GM18505 (cell line): ENCODE measurements around the gene TTC28.
"Not testable (repeated sequence)": the region's sequence is repeated elsewhere in the genome, so short reads cannot be mapped to it uniquely, and the experiment has no call there.

Experiments used
- ATAC-seq: cut with Tn5 transposase; IDR thresholded peaks from one replicate; pipeline ENCODE4 v1.9.1; 2021; ENCODE audit not compliant: unreplicated experiment
- POLR2A ChIP-seq: IDR thresholded peaks from 4 replicates; pipeline ENCODE4 v1.6.1; 2011; ENCODE audit warnings: borderline replicate concordance; ENCODE audit not compliant: insufficient read depth, insufficient read length; ENCODE audit errors: extremely low read depth

TTC28 gene

GRCh38 chr22:28702891-28703290 lies 23.3 kb upstream of the TTC28 start:
- no peak for TF ChIP-seq POLR2A
- no peak for ATAC-seq

GRCh38 chr22:28693041-28693760 lies 13.6 kb upstream of the TTC28 start:
- ATAC-seq = not testable (repeated sequence)

GRCh38 chr22:28689796-28690195 lies 10.2 kb upstream of the TTC28 start:
- ATAC-seq = not testable (repeated sequence)

GRCh38 chr22:28682966-28683365 lies 3.3 kb upstream of the TTC28 start:
- not testable (repeated sequence) for ATAC-seq

- not testable (repeated sequence) for ATAC-seq
Measured at GRCh38 chr22:28680813-28681490, 1.3 kb upstream of the TTC28 start.

- ATAC-seq = not testable (repeated sequence)
Measured at GRCh38 chr22:28678778-28679610, 646 bp downstream of the TTC28 start.

GRCh38 chr22:28678170-28678569 lies 1.5 kb downstream of the TTC28 start:
- ATAC-seq = not testable (repeated sequence)

GRCh38 chr22:28674121-28674563 lies 5.5 kb downstream of the TTC28 start:
- no peak for TF ChIP-seq POLR2A
- ATAC-seq = no peak

GRCh38 chr22:28670756-28671155 lies 8.9 kb downstream of the TTC28 start:
- no peak for ATAC-seq
- TF ChIP-seq POLR2A = no peak

- no peak for TF ChIP-seq POLR2A
- no peak for ATAC-seq
Measured at GRCh38 chr22:28670161-28670560, 9.5 kb downstream of the TTC28 start.

- ATAC-seq = no peak
- no peak for TF ChIP-seq POLR2A
Measured at GRCh38 chr22:28669387-28669786, 10.3 kb downstream of the TTC28 start.

- not testable (repeated sequence) for ATAC-seq
Measured at GRCh38 chr22:28663569-28663942, 16.1 kb downstream of the TTC28 start.

- no peak for ATAC-seq
Measured at GRCh38 chr22:28658448-28658847, 21.2 kb downstream of the TTC28 start.

GRCh38 chr22:28656181-28656580 lies 23.5 kb downstream of the TTC28 start:
- no peak for ATAC-seq
- TF ChIP-seq POLR2A = no peak

More at GRCh38 chr22:28658448-28658847, 21.2 kb downstream of the TTC28 start:
- TF ChIP-seq POLR2A = no peak
